HepG2 (cell line): ENCODE results near the gene LBX2. TPM values are rescaled to one million over a fixed set of nuclear protein-coding genes. Genes with fewer than 3 reads are reported as not detected.

ENCODE experiments used
- CBX5 ChIP-seq: sonication (generic); formaldehyde crosslinking; IDR thresholded peaks from 2 replicates; pipeline ENCODE4 v1.4.0; 2020; ENCODE audit warnings: missing genetic modification reagents, borderline replicate concordance
- FOXC1 ChIP-seq: sonication (generic); formaldehyde crosslinking; IDR thresholded peaks from 2 replicates; pipeline ENCODE4 v1.8.0; 2022; ENCODE audit warnings: mild to moderate bottlenecking, missing genetic modification reagents, borderline replicate concordance
- FOXO1 ChIP-seq: sonication (generic); formaldehyde crosslinking; IDR thresholded peaks from 2 replicates; pipeline ENCODE4 v1.4.0; 2020; ENCODE audit warnings: missing genetic modification reagents
- FOXP1 ChIP-seq, 2 experiments: fragments of 450-650 bp in 1 of 2; IDR thresholded peaks; 2 replicates each; pipeline ENCODE4 v1.6.1; 2017 to 2018; ENCODE audit warnings: antibody characterized with exemption in 1 of 2
- ISX ChIP-seq: sonication (generic); formaldehyde crosslinking; conservative IDR thresholded peaks from 2 replicates; pipeline ENCODE4 v1.5.0; 2020; ENCODE audit warnings: missing genetic modification reagents
- MEIS1 ChIP-seq: sonication (generic); formaldehyde crosslinking; IDR thresholded peaks from 2 replicates; pipeline ENCODE4 v1.9.0; 2021; ENCODE audit warnings: mild to moderate bottlenecking, missing genetic modification reagents, moderate library complexity, borderline replicate concordance
- RBAK ChIP-seq: sonication (generic); formaldehyde crosslinking; IDR thresholded peaks from 2 replicates; pipeline ENCODE4 v1.5.1; 2020; ENCODE audit warnings: mild to moderate bottlenecking, missing genetic modification reagents
- SNAPC2 ChIP-seq: sonication (generic); formaldehyde crosslinking; IDR thresholded peaks from 2 replicates; pipeline ENCODE4 v1.8.1; 2022; ENCODE audit warnings: mild to moderate bottlenecking, missing genetic modification reagents
- ZNF382 ChIP-seq: sonication (generic); formaldehyde crosslinking; IDR thresholded peaks from 2 replicates; pipeline ENCODE4 v1.5.0; 2020; ENCODE audit warnings: missing genetic modification reagents, mild to moderate bottlenecking, borderline replicate concordance
- ZNF562 ChIP-seq: sonication (generic); formaldehyde crosslinking; IDR thresholded peaks from 2 replicates; pipeline ENCODE4 v1.8.0; 2022; ENCODE audit warnings: missing genetic modification reagents, borderline replicate concordance
- ZNF569 ChIP-seq: sonication (generic); formaldehyde crosslinking; IDR thresholded peaks from 2 replicates; pipeline ENCODE4 v1.5.0; 2020; ENCODE audit warnings: mild to moderate bottlenecking, missing genetic modification reagents, moderate library complexity, borderline replicate concordance
- ZNF614 ChIP-seq: IDR thresholded peaks from 2 replicates; pipeline ENCODE4 v1.6.1; 2018; ENCODE audit warnings: missing biosample characterization, missing genetic modification reagents, inconsistent platforms, borderline replicate concordance
- ZNF75D ChIP-seq: sonication (generic); formaldehyde crosslinking; IDR thresholded peaks from 2 replicates; pipeline ENCODE4 v1.8.1; 2023; ENCODE audit warnings: missing genetic modification reagents, mild to moderate bottlenecking, borderline replicate concordance
- polyA plus RNA-seq, 8 experiments: library from polyadenylated mRNA; depleted of rRNA in 3 of 8; stranded (reverse) in 7 of 8; unstranded in 1 of 8; fragments of >200 nt; fragmentation: Illumina TruSeq in 4 of 8; extraction: Trizol in 4 of 8; gene quantifications; 2 replicates each; pipeline versions ENCODE4 v1.2.1 to v1.2.3, GENCODE V29; 2011 to 2016; ENCODE audit warnings: low read depth in 4 of 8, missing spikeins in 1 of 8, mixed read lengths in 1 of 8; ENCODE audit not compliant: insufficient read depth in 1 of 8
- total RNA-seq, 5 experiments: library from RNA; depleted of rRNA; stranded (reverse); fragments of >200 nt; fragmentation: Illumina TruSeq; extraction: Trizol; gene quantifications; 2 replicates each; pipeline ENCODE4 v1.2.3, GENCODE V29; 2016; ENCODE audit warnings: low read depth in 1 of 5
- TF ChIP-seq, protein P1 (sequence below): sonication (generic); formaldehyde crosslinking; conservative IDR thresholded peaks from 2 replicates; pipeline ENCODE4 v1.8.0; 2022; ENCODE audit warnings: mild to moderate bottlenecking, moderate library complexity, missing genetic modification reagents
- TF ChIP-seq, protein P2 (sequence below): sonication (generic); formaldehyde crosslinking; conservative IDR thresholded peaks from 2 replicates; pipeline ENCODE4 v1.4.0; 2020; ENCODE audit warnings: mild to moderate bottlenecking, missing genetic modification reagents, moderate library complexity
- TF ChIP-seq, protein P3 (sequence below): sonication (generic); formaldehyde crosslinking; IDR thresholded peaks from 2 replicates; pipeline ENCODE4 v1.4.0; 2020; ENCODE audit warnings: missing genetic modification reagents, borderline replicate concordance
- TF ChIP-seq, protein P4 (sequence below): sonication (generic); formaldehyde crosslinking; IDR thresholded peaks from 2 replicates; pipeline ENCODE4 v1.4.0; 2020; ENCODE audit warnings: missing genetic modification reagents, mild to moderate bottlenecking, borderline replicate concordance

LBX2 gene
- total and polyA plus RNA-seq, 2 of the 13 experiments (the other 11 are each of a cell fraction or from before 2014, with no cell fraction given): 6.4 to 8.1 TPM

DNA sequence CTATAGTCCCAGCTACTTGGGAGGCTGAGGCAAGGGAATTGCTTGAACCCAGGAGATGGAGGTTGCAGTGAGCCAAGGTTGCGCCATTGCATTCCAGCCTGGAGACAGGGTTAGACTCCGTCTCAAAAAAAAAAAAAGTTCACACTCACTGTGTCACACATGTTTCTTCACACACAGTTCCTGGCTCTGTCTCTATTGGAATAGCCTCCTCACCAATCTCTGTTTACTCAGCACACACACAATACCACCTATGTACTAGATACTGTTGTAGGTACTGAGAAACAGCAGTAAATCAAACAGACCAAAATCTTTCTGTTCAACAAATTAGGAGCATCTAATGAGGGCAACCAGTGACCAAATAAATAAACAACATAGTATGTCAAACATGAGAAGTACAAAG is 13.3 kb downstream of the LBX2 start (continued):
- TF ChIP-seq, protein P1, sequence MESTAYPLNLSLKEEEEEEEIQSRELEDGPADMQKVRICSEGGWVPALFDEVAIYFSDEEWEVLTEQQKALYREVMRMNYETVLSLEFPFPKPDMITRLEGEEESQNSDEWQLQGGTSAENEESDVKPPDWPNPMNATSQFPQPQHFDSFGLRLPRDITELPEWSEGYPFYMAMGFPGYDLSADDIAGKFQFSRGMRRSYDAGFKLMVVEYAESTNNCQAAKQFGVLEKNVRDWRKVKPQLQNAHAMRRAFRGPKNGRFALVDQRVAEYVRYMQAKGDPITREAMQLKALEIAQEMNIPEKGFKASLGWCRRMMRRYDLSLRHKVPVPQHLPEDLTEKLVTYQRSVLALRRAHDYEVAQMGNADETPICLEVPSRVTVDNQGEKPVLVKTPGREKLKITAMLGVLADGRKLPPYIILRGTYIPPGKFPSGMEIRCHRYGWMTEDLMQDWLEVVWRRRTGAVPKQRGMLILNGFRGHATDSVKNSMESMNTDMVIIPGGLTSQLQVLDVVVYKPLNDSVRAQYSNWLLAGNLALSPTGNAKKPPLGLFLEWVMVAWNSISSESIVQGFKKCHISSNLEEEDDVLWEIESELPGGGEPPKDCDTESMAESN (CRISPR knock-in tag): no peak
- TF ChIP-seq FOXP1 (IDR thresholded peaks at IDR 0.05): no peak
- peak; percentile 74 for TF ChIP-seq FOXP1 (CRISPR knock-in tag; IDR thresholded peaks at IDR 0.05)
- no peak for TF ChIP-seq ISX (CRISPR knock-in tag)
- no peak for TF ChIP-seq ZNF569 (CRISPR knock-in tag)
- TF ChIP-seq SNAPC2 (CRISPR knock-in tag): 0 out of 2 replicates have a peak, but pooled peaks have one; percentile 23
- TF ChIP-seq ZNF75D (CRISPR knock-in tag): no peak
- TF ChIP-seq CBX5 (CRISPR knock-in tag): no peak
- TF ChIP-seq, protein P2, sequence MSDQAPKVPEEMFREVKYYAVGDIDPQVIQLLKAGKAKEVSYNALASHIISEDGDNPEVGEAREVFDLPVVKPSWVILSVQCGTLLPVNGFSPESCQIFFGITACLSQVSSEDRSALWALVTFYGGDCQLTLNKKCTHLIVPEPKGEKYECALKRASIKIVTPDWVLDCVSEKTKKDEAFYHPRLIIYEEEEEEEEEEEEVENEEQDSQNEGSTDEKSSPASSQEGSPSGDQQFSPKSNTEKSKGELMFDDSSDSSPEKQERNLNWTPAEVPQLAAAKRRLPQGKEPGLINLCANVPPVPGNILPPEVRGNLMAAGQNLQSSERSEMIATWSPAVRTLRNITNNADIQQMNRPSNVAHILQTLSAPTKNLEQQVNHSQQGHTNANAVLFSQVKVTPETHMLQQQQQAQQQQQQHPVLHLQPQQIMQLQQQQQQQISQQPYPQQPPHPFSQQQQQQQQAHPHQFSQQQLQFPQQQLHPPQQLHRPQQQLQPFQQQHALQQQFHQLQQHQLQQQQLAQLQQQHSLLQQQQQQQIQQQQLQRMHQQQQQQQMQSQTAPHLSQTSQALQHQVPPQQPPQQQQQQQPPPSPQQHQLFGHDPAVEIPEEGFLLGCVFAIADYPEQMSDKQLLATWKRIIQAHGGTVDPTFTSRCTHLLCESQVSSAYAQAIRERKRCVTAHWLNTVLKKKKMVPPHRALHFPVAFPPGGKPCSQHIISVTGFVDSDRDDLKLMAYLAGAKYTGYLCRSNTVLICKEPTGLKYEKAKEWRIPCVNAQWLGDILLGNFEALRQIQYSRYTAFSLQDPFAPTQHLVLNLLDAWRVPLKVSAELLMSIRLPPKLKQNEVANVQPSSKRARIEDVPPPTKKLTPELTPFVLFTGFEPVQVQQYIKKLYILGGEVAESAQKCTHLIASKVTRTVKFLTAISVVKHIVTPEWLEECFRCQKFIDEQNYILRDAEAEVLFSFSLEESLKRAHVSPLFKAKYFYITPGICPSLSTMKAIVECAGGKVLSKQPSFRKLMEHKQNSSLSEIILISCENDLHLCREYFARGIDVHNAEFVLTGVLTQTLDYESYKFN: peak; percentile 51
- no peak for TF ChIP-seq RBAK (CRISPR knock-in tag)
- no peak for TF ChIP-seq ZNF382 (CRISPR knock-in tag)
- TF ChIP-seq FOXO1: 0 out of 2 replicates have a peak, but pooled peaks have one; percentile 14
- TF ChIP-seq FOXC1 (CRISPR knock-in tag): no peak
- TF ChIP-seq, protein P3, sequence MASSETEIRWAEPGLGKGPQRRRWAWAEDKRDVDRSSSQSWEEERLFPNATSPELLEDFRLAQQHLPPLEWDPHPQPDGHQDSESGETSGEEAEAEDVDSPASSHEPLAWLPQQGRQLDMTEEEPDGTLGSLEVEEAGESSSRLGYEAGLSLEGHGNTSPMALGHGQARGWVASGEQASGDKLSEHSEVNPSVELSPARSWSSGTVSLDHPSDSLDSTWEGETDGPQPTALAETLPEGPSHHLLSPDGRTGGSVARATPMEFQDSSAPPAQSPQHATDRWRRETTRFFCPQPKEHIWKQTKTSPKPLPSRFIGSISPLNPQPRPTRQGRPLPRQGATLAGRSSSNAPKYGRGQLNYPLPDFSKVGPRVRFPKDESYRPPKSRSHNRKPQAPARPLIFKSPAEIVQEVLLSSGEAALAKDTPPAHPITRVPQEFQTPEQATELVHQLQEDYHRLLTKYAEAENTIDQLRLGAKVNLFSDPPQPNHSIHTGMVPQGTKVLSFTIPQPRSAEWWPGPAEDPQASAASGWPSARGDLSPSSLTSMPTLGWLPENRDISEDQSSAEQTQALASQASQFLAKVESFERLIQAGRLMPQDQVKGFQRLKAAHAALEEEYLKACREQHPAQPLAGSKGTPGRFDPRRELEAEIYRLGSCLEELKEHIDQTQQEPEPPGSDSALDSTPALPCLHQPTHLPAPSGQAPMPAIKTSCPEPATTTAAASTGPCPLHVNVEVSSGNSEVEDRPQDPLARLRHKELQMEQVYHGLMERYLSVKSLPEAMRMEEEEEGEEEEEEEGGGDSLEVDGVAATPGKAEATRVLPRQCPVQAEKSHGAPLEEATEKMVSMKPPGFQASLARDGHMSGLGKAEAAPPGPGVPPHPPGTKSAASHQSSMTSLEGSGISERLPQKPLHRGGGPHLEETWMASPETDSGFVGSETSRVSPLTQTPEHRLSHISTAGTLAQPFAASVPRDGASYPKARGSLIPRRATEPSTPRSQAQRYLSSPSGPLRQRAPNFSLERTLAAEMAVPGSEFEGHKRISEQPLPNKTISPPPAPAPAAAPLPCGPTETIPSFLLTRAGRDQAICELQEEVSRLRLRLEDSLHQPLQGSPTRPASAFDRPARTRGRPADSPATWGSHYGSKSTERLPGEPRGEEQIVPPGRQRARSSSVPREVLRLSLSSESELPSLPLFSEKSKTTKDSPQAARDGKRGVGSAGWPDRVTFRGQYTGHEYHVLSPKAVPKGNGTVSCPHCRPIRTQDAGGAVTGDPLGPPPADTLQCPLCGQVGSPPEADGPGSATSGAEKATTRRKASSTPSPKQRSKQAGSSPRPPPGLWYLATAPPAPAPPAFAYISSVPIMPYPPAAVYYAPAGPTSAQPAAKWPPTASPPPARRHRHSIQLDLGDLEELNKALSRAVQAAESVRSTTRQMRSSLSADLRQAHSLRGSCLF (CRISPR knock-in tag): no peak
- TF ChIP-seq ZNF562: no peak
- 0 out of 2 replicates have a peak, but pooled peaks have one; percentile 35 for TF ChIP-seq MEIS1 (CRISPR knock-in tag)
- TF ChIP-seq, protein P4, sequence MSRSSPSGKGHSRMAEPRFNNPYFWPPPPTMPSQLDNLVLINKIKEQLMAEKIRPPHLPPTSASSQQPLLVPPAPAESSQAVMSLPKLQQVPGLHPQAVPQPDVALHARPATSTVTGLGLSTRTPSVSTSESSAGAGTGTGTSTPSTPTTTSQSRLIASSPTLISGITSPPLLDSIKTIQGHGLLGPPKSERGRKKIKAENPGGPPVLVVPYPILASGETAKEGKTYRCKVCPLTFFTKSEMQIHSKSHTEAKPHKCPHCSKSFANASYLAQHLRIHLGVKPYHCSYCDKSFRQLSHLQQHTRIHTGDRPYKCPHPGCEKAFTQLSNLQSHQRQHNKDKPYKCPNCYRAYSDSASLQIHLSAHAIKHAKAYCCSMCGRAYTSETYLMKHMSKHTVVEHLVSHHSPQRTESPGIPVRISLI: peak; percentile 97
- TF ChIP-seq ZNF614: peak; percentile 65; the same call in 1 of the 2 replicates
